Endothelial cell of umbilical vein (primary cell): ENCODE results near the gene PGGHG. TPM values are rescaled to one million over a fixed set of nuclear protein-coding genes. Genes with fewer than 3 reads are reported as not detected.
"Not testable (repeated sequence)": the region's sequence is repeated elsewhere in the genome, so short reads cannot be mapped to it uniquely, and the experiment has no call there.

Experiments
- BruUV-seq: library from RNA; stranded (reverse); fragments of 400-500 nt; replicated peaks from 2 replicates; lab custom pipeline; 2021; lab: Mats Ljungman, UMichigan
- CTCF ChIA-PET: fragments of 300-600, 350-600 bp; sonication (Branson Sonifier 250); formaldehyde crosslinking; loops from one replicate; lab custom pipeline; 2021; ENCODE audit warnings: antibody characterized with exemption, inconsistent platforms; lab: Charles Lee
- POLR2A ChIA-PET: fragments of 300-600, 350-600 bp; sonication (Branson Sonifier 250); formaldehyde crosslinking; loops from one replicate; lab custom pipeline; 2021; ENCODE audit warnings: antibody characterized with exemption, inconsistent platforms; lab: Charles Lee
- DNase-seq: peaks from one replicate; pipeline ENCODE4 v3.0.0-alpha.2; 2011; ENCODE audit warnings: low read depth, low spot score
- FAIRE-seq: peaks from 2 replicates; lab custom pipeline; 2011; peaks lifted over from hg19 to GRCh38; lab: Jason Lieb, UNC
- H2AFZ ChIP-seq: 2 replicates; pipeline ENCODE4 v1.6.0; 2012; ENCODE audit warnings: low read depth, low read length, control low read depth, inconsistent platforms
- H3K27ac ChIP-seq: 2 replicates; pipeline ENCODE4 v1.5.1; 2011; ENCODE audit warnings: low read depth, mild to moderate bottlenecking, control low read depth, low read length, moderate library complexity; ENCODE audit not compliant: insufficient read depth
- H3K27me3 ChIP-seq, 2 experiments: 2 replicates each; pipeline versions ENCODE4 v1.6.0 to v1.6.1; 2011; ENCODE audit warnings: low read length in 2 of 2, mixed read lengths in 1 of 2; ENCODE audit not compliant: control insufficient read depth in 2 of 2, insufficient read depth in 2 of 2
- H3K36me3 ChIP-seq, 2 experiments: 2 replicates in 1 of 2; 3 replicates in 1 of 2; pipeline ENCODE4 v1.5.1; 2011; ENCODE audit warnings: low read length in 2 of 2, mild to moderate bottlenecking in 1 of 2, moderate library complexity in 1 of 2; ENCODE audit not compliant: control insufficient read depth in 2 of 2, insufficient read depth in 2 of 2; ENCODE audit errors: extremely low read depth in 1 of 2
- H3K4me1 ChIP-seq: 3 replicates; pipeline ENCODE4 v1.5.1; 2011; ENCODE audit warnings: mild to moderate bottlenecking, low read length; ENCODE audit not compliant: control insufficient read depth, insufficient read depth; ENCODE audit errors: extremely low read depth
- H3K4me2 ChIP-seq: 2 replicates; pipeline ENCODE4 v1.6.1; 2011; ENCODE audit warnings: low read length, control low read depth, mixed read lengths; ENCODE audit not compliant: insufficient read depth
- H3K4me3 ChIP-seq, 3 experiments: fragments of 200-600 bp in 1 of 3; sonication (generic), shearing (Covaris generic) in 1 of 3; replicated peaks in 1 of 3; 2 replicates each; pipeline ENCODE4 v1.5.1; 2011 to 2016; ENCODE audit warnings: control low read depth in 3 of 3, low read length in 3 of 3, mild to moderate bottlenecking in 2 of 3, inconsistent platforms in 1 of 3, low read depth in 1 of 3, moderate library complexity in 1 of 3; ENCODE audit not compliant: insufficient read depth in 1 of 3
- H3K79me2 ChIP-seq: 2 replicates; pipeline ENCODE4 v1.6.0; 2012; ENCODE audit warnings: low read length, inconsistent platforms; ENCODE audit not compliant: control insufficient read depth, insufficient read depth
- H3K9ac ChIP-seq: replicated peaks from 2 replicates; pipeline ENCODE3; 2011; ENCODE audit warnings: low read length, control low read depth; ENCODE audit not compliant: insufficient read depth; ENCODE audit errors: extremely low read depth
- H3K9me1 ChIP-seq: replicated peaks from 3 replicates; pipeline ENCODE4 v1.6.0; 2011; ENCODE audit warnings: mild to moderate bottlenecking, low read length; ENCODE audit not compliant: control insufficient read depth, insufficient read depth; ENCODE audit errors: extremely low read depth
- H3K9me3 ChIP-seq: replicated peaks from 2 replicates; pipeline ENCODE4 v1.5.1; 2012; ENCODE audit warnings: low read length, inconsistent platforms; ENCODE audit not compliant: control insufficient read depth, insufficient read depth
- H4K20me1 ChIP-seq: replicated peaks from 2 replicates; pipeline ENCODE3; 2011; ENCODE audit warnings: mild to moderate bottlenecking, low read length; ENCODE audit not compliant: control insufficient read depth, insufficient read depth; ENCODE audit errors: extremely low read depth
- EZH2 ChIP-seq: IDR thresholded peaks from 2 replicates; pipeline ENCODE4 v1.6.1; 2012; ENCODE audit warnings: borderline replicate concordance, low read depth, mild to moderate bottlenecking, moderate library complexity, low read length, inconsistent platforms; ENCODE audit not compliant: severe bottlenecking
- FOS ChIP-seq: IDR thresholded peaks from 2 replicates; pipeline ENCODE4 v1.6.1; 2011; ENCODE audit warnings: mild to moderate bottlenecking, low read length, moderate library complexity, borderline replicate concordance; ENCODE audit not compliant: insufficient read depth
- GATA2 ChIP-seq: IDR thresholded peaks from 2 replicates; pipeline ENCODE4 v1.7.0; 2011; ENCODE audit warnings: low read depth, mild to moderate bottlenecking, moderate library complexity, mixed read lengths, low read length; ENCODE audit not compliant: insufficient read length, insufficient read depth
- JUN ChIP-seq: IDR thresholded peaks from 2 replicates; pipeline ENCODE4 v1.6.1; 2011; ENCODE audit warnings: borderline replicate concordance, low read depth; ENCODE audit not compliant: insufficient read length, insufficient read depth
- MYC ChIP-seq: IDR thresholded peaks from one replicate; pipeline ENCODE4 v1.6.1; 2011; ENCODE audit warnings: mild to moderate bottlenecking, low read depth, low read length
- POLR2A ChIP-seq: IDR thresholded peaks from 2 replicates; pipeline ENCODE4 v1.6.1; 2012; ENCODE audit warnings: low read depth, mild to moderate bottlenecking, control low read depth, low read length
- POLR2AphosphoS5 ChIP-seq: IDR thresholded peaks from 2 replicates; pipeline ENCODE4 v1.6.1; 2012; ENCODE audit warnings: low read depth, mild to moderate bottlenecking, control low read depth, low read length, moderate library complexity; ENCODE audit not compliant: insufficient read depth
- dilution Hi-C: fragments of 300-500 bp; cut with MboI; formaldehyde crosslinking; loops from one replicate; pipeline ENCODE4 v1.15.0; 2019; ENCODE audit warnings: low sequenced_read_pairs; ENCODE audit not compliant: extremely low pct_ligation_motif_present
- intact Hi-C: fragments of 100-400 bp; cut with micrococcal nuclease; formaldehyde crosslinking; loops from one replicate; pipeline ENCODE4 v1.10.0; 2022
- polyA plus RNA-seq, 4 experiments: library from polyadenylated mRNA; depleted of rRNA in 3 of 4; stranded (reverse) in 3 of 4; unstranded in 1 of 4; fragments of >200 nt; gene quantifications; 2 replicates each; pipeline versions ENCODE4 v1.2.1 to v1.2.3, GENCODE V29; 2011 to 2012; ENCODE audit warnings: missing spikeins in 1 of 4
- total RNA-seq: library from RNA; stranded (reverse); gene quantifications from 2 replicates; pipeline ENCODE4 v1.2.3, GENCODE V29; 2021
- TF ChIP-seq, protein P1 (sequence below): IDR thresholded peaks from 2 replicates; pipeline ENCODE4 v1.6.1; 2011; ENCODE audit not compliant: insufficient read depth, insufficient read length
- TF ChIP-seq, protein P2 (sequence below), 2 donors: IDR thresholded peaks; 1 replicate in 1 of 2; 2 replicates in 1 of 2; pipeline ENCODE4 v1.5.1; 2011; ENCODE audit warnings: low read length in 2 of 2, mild to moderate bottlenecking in 2 of 2, moderate library complexity in 2 of 2, control low read depth in 1 of 2, inconsistent platforms in 1 of 2, low read depth in 1 of 2; ENCODE audit not compliant: insufficient read depth in 1 of 2; ENCODE audit errors: extremely low read depth in 1 of 2

PGGHG gene
- total and polyA plus RNA-seq, 2 donors (not counting 3 experiments of a cell fraction or from before 2014, with no cell fraction given): 31.6 to 42.4 TPM

DNA sequence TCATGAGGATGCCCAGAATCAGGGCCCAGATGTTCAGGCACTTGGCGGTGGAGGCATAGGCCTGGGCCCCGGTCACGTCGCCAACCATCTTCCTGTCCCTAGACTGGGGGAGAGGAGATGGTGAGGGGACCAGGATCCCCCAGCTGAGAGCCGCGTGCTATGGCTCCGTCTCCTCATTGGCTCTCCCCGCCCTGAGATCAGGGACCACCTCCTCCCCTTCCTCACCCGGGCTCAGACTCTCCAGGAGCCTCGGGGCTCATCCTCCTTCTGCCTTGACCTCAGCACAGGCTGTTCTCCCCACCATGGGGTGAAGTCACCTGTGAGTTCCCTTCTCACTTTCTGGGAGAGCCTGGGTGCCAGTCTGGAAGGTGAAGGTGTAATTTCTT is 31.0 kb downstream of the PGGHG start:
- Histone ChIP-seq H3K79me2 (peaks cover 12% of the 10 kb centered on the region), H3K4me2 (peak overlapping the region; percentile 79), H3K4me3 (peak overlapping the region; percentile 74 to 84 (median 80)), H3K27me3 (peaks cover 19 to 28% of the 10 kb centered on the region in 2 experiments)
- DNase-seq, dilution Hi-C loops, H2AFZ ChIP-seq, H3K4me1 ChIP-seq, FAIRE-seq, BruUV-seq, H3K27ac ChIP-seq, H3K9me3 ChIP-seq, H3K9ac ChIP-seq, H4K20me1 ChIP-seq, POLR2A ChIA-PET, H3K9me1 ChIP-seq, H3K36me3 ChIP-seq: not testable (repeated sequence)
- peak; percentile 25 for TF ChIP-seq POLR2A
- CTCF ChIA-PET: interaction anchor here (1.2 kb wide), 1 partner anchor 12 kb away, joined by 3 read pairs; the partner anchor contains the start of gene IFITM2
- intact Hi-C loops: loop anchor here (1.0 kb wide), 1 partner anchor 36 kb away; no protein-coding TSS in a partner anchor

DNA sequence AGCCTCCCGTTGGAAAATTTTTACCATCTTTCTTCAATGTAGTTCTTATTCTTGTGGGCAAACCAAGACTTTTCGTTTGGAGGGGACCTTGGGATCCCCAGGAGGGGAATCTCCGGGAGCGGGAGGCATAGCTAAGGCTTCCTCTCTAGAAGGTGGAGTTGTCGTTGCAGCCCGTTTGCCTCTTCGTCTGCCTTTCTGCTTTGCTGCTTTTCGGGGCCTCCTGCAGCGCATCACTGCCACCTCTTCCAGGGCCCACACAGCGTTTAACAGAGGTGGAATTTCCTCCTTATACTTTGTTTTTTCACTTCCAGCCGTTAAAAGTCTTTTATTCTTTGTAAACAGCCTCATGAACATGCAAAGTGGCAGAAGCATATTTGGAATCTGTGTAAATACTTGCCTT is 35.2 kb downstream of the PGGHG start:
- ChIA-PET POLR2A (no interaction called here), CTCF (no interaction called here)
- no peak overlapping the region for H3K9ac ChIP-seq
- H3K4me1 ChIP-seq: peaks cover 17% of the 10 kb centered on the region
- dilution Hi-C loops (no loop called here), intact Hi-C loops (no loop called here)
- H3K27me3 ChIP-seq: no peaks in the 10 kb centered on the region
- no peaks in the 10 kb centered on the region for H3K9me1 ChIP-seq
- DNase-seq: no peak
- H3K79me2 ChIP-seq: peaks cover 12% of the 10 kb centered on the region
- H2AFZ ChIP-seq: no peak overlapping the region
- TF ChIP-seq EZH2 (no peak), MYC (no peak), JUN (no peak), POLR2A (no peak), POLR2AphosphoS5 (no peak), GATA2 (no peak), FOS (no peak)
- TF ChIP-seq, protein P1, sequence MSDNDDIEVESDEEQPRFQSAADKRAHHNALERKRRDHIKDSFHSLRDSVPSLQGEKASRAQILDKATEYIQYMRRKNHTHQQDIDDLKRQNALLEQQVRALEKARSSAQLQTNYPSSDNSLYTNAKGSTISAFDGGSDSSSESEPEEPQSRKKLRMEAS: no peak
- TF ChIP-seq, protein P2, sequence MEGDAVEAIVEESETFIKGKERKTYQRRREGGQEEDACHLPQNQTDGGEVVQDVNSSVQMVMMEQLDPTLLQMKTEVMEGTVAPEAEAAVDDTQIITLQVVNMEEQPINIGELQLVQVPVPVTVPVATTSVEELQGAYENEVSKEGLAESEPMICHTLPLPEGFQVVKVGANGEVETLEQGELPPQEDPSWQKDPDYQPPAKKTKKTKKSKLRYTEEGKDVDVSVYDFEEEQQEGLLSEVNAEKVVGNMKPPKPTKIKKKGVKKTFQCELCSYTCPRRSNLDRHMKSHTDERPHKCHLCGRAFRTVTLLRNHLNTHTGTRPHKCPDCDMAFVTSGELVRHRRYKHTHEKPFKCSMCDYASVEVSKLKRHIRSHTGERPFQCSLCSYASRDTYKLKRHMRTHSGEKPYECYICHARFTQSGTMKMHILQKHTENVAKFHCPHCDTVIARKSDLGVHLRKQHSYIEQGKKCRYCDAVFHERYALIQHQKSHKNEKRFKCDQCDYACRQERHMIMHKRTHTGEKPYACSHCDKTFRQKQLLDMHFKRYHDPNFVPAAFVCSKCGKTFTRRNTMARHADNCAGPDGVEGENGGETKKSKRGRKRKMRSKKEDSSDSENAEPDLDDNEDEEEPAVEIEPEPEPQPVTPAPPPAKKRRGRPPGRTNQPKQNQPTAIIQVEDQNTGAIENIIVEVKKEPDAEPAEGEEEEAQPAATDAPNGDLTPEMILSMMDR (IDR thresholded peaks at IDR 0.05; ENCODE audit: extremely low read depth in 1 of 2, insufficient read depth in 1 of 2, low read depth in 1 of 2, low read length in 2 of 2): no peak
- no peak for FAIRE-seq
- no TSS peak for BruUV-seq
- H3K9me3 ChIP-seq: no peaks in the 10 kb centered on the region
- no peak overlapping the region for H3K4me3 ChIP-seq
- H3K27ac ChIP-seq: no peak overlapping the region
- no peaks in the 10 kb centered on the region for H4K20me1 ChIP-seq
- H3K36me3 ChIP-seq: no peaks in the 10 kb centered on the region
- H3K4me2 ChIP-seq: no peak overlapping the region
